GM21360 (cell line): ENCODE measurements around the gene POLE.
"Not testable (repeated sequence)": the region's sequence is repeated elsewhere in the genome, so short reads cannot be mapped to it uniquely, and the experiment has no call there.

Source experiments
- ATAC-seq: cut with Tn5 transposase; IDR thresholded peaks from one replicate; pipeline ENCODE4 v1.9.1; 2021; ENCODE audit warnings: mild to moderate bottlenecking, moderate library complexity; ENCODE audit not compliant: unreplicated experiment

The POLE gene

DNA sequence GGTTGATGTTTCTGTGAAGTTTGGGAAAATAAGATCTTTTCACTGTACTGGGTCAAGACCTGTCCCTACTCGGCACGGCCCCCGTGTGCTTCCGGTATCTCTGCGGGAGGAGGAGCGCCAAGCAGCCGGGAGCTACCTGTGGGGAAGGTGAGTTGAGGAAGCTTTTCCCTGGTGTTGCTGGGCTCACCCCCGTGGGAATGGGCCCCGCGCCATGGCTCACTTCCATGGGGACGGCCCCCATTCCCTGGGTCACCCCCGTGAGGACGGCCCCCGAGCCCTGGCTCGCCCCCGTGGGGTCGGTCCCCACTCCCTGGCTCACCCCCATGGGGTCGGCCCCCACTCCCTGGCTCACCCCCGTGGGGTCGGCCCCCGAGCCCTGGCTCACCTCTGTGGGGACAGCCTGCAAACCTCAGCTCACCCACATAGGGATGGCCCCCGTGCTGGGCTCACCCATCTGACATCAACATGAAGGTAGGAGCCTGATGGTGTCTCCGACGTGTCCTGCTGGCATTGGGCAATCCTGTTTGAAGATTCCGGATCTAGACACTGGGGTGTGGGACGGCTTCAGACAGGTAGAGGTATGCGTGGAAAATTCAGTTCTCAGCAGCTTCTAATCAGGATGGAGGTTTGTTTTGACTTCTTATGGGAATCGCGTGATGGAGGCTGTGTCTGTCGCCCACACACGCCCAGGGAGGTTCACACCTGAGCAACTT is 85.8 kb downstream of the POLE start:
- no peak for ATAC-seq

DNA sequence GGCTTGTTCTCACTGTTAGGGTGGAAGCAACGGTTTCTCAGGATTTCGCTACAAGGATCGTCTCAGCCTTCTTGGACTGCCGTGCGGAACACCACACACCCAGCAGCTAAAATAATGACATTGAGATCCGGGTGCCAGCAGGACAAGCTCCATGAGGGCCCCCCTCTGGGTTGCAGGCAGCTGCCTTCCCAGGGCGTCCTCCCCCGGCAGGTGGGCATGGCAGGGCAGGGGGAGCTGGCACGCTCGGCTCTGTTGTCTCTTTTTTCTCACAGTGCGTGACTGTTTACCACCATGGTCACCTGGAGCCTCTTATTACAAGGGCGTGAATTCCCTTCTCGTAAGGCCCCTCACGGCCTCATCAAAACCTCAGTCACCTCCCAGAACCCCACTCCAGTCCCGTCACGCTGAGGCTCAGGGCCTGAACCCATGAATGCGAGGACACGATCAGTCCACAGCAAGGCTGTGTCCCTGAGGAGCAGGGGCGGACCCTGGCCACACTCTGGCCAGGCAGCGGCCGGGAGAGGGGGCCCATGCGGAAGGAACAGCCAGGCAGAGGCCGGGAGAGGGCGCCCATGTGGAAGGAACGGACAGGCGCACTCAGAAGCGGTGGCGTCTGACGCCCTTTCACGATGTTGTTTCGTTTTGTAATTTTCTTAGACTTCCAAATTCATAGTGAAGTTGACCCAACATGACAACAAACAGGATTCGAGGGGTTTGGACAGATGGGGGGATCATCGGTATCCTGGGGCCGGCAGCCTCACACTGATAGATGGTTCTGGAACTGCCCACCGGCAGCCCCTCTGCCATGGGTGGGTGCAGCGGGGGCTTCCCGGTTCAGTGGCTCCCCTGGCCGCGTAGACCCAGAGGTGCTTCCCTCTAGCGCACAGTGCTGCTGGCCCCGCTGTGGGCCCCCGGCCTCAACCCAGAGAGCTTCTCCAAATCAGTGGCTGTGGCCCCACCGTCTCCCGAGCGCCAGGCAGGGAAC is 86.8 kb downstream of the POLE start:
- ATAC-seq, result no peak

DNA sequence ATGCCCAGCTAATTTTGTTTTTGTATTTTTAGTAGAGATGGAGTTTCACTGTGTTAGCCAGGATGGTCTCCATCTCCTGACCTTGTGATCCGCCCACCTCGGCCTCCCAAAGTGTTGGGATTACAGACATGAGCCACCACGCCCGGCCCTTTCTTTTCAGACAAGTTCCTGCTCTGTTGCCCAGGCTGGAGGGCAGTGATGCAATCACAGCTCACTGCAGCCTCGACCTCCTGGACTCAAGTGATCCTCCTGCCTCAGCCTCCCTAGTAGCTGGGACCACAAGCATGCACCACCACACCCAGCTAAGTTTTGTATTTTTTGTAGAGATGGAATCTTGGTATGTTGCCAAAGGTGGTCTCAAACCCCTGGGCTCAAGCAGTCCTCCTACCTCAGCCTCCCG is 87.6 kb downstream of the POLE start:
- ATAC-seq, result not testable (repeated sequence)

DNA sequence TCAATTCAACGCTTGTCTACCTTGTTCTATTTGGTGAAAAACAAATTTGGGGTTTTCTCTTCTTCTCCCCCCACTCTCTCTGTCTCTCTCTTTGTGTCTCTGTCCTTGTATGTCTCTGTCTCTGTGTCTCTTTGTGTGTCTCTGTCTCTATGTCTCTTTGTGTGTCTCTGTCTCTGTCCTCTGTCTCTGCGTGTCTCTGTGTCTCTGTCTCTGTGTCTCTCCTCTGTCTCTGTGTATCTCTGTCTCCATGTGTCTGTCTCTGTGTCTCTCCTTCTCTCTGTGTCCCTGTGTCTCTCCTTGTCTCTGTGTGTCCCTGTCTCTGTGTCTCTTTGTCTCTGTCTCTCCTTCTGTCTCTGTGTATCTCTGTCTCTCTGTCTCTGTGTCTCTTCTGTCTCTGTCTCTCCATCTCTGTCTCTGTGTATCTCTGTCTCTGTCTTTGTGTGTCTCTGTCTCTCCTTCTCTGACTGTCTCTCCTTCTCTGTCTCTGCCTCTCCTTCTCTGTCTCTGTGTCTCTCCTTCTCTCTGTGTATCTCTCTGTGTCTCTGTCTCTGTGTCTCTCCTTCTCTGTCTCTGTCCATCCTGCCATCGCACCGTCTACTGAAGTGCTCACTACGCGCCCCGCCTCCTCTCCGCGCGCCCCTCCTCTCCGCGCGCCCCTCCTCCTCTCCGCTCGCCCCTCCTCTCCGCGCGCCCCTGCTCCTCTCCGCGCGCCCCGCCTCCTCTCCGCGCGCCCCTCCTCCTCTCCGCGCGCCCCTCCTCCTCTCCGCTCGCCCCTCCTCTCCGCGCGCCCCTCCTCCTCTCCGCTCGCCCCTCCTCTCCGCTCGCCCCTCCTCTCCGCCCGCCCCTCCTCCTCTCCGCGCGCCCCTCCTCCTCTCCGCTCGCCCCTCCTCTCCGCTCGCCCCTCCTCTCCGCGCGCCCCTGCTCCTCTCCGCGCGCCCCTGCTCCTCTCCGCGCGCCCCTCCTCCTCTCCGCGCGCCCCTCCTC is 89.5 kb downstream of the POLE start:
- ATAC-seq, result no peak

DNA sequence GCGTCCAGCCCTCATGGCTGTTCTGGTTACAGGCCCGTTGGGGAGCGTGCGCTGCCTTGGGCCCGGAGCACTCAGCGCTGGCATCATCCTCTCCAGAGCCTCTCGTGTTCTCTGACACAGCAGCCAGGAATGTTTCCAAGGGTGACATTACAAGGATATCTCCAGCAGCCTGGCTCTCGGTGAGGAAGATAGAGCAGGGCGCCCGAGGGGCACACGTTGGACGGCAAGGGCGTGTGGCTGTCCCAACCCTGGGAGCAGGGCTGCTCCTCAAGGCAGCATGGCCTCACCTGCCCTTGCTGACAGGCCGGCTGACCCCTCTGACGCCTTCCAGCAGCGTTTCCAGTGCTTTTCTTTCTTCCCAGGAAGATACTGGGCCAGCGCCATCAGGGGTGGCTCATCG is 91.1 kb downstream of the POLE start:
- no peak for ATAC-seq

DNA sequence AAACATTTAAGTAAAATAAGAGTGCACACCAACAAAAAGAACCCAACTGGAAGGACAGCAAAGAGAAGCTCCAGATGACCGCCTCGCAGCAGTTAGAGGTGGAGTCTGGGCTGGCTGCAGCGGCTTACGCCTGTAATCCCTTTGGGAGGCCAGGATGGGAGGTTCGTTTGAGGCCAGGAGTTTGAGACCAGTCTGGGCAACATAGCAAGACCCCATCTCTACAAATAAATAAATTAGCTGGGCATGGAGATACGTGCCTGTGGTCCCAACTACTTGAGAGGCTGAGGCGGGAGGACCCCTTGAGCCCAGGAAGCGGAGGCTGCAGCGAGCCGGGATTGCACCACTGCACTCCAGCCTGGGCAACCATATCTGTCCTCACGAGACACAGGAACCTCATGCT is 92.0 kb downstream of the POLE start:
- no peak for ATAC-seq

DNA sequence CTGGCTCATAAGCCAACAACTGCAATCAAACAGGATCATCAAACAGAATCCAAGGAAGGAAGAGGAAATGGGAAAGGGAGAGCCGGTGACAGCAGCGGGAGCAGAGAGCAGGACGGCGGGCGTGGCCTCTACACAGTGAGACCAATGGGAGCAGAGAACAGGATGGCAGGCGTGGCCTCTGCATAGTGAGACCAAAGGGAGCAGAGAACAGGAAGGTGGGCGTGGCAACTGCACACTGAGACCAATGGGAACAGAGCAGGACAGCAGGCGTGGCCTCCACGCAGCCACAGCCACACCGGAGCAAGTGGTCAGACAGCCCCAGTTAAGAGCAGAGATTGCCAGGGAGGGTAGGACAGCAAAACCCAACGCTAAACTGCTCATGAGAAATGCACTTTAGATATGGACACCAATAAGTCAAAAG is 93.2 kb downstream of the POLE start:
- no peak for ATAC-seq

DNA sequence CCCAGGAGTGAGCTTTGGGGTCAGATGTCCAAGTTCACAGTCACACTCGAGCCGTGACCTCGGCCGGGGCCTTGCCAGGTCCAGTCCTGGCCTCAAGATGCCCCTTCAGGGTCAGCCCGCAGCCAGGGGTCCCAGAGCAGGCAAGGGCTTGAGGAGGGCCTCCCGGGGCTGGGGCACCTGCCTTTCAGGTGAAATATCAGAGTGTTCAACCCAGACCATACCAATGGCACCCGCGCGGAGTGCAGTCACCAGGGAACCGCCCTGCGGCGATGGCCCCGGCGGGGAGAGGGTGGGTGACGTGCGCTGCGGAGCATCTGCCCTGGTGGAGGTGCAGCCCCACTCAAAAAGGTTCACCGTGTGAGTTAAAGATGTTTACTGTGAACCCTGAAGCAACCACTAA is 93.6 kb downstream of the POLE start:
- no peak for ATAC-seq

DNA sequence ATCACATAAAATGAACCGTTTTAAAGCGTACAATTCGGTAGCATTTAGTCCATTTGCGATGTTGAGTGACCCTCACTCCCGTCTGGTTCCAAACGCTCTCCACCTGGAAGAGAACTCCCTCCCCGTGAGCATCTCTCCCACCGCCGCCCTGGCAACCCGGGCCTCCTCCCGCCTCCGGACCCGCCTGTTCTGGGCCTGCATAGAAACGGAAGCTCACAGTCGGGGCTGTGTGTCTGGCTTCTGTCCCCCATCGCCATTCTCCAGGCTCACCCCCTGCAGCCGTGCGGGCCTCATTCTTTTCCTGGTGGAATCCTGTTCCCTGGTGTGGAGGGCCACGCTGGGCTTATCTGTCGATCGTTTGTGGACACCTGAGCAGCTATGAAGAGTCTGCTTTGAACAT is 94.1 kb downstream of the POLE start:
- no peak for ATAC-seq

DNA sequence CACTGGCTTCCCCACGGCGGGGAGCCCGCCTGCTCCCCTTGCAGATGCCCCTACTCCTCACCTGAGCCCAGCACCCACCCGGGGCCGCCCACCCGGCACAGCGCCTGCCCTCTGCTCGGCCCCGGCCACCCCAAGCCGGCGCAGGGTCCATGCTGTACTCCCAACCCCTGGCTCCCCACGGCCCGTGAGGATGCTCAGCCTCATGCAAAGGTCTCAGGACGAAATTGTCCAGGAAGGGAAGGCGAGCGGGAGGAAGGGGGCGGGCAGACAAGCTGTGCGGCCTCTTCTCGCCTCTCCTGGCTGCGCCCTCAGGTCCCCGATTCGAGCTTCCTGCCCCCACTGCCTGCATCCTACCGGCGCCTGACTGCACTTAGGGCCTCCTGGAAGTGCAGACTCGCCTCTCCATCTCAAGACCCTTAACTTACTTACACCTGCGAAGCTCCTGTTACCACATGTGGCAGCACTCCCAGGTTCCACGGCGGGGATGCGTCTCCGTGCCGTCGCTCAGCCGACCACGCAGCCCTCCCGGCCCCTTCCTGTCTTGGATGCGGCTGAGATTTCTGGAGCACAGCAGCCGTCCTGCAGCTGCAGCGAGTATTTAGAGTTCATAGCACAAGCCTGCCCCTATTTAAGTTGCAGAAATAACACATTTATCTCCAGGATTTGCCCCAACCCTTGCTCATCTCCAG is 94.7 kb downstream of the POLE start:
- no peak for ATAC-seq

DNA sequence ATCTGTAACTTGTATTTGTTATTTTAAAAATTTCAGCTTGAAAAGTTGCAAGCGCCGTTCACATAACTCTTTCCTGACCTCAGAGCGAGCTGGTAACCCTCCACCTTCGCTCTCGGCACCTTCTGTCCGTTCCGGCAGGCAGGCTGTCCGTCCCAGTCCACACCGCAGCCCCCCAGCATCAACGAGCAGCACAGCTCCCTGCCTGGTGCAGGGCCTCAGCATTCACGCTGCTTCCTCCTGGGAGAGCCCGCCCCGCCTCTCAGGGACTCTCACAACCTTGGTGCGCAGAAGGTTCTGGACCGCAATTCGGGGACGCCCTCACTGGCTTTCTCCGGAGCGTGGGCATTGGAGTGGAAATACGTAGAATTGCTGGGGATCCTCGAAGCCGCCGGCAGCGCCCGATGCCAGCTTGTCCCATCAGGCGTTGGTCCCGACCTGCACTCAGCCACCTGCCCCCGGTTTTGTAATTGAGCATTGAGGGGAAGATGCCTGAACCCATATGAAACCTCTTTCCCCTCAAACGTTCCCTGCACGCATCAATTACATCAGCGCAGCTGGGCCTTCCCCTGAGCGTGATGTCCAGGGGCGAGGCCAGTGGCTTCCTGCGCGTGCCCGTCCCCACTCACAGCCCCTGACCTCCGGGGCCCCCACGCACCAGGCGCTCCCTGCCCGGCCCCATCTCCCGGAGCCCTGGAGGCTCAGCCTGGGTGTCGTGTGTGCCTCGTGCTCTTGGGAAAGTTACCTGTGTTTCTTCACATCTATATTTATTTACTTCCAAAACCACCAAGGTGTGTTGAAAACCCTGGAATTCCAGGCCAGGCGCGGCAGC is 95.8 kb downstream of the POLE start:
- no peak for ATAC-seq

DNA sequence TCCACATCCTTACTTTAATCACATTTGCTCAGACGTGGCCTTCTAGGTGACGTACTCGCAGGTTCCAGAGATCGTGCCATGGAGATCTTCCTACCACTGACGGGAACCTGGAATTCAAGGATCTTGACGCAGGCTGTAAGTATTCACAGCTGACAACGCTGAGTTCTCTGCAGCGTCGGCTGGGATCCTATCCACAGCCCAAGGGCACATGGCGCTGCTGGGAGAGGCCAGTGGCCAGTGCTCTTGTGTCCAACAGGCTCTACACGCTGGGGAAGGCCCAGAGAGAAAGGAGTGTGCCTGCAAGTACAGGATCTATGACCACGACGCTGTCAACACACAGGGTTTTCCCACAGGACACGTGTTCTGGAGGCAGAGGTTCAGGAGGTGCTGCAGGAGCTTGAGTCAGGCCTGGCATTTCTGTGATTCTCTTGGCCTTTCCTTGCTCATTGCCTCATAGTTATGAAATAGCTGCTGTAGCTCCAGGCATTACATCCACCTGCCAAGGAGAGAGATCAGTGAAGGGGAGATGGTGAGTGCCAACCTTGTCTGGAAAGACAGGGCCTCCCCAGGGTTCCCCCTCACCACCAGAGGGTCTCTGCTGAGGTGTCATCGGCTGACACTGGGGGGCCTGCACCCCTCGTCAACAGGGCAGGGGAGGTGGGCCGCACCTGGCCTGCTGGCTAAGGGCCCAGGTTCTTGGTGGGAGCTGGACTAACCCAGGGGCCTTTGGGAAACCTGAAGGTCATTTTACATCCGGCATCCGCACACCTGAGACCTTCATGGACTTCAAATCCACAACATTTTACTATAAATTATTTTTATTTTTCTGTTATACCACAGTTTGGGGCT is 98.1 kb downstream of the POLE start:
- no peak for ATAC-seq

DNA sequence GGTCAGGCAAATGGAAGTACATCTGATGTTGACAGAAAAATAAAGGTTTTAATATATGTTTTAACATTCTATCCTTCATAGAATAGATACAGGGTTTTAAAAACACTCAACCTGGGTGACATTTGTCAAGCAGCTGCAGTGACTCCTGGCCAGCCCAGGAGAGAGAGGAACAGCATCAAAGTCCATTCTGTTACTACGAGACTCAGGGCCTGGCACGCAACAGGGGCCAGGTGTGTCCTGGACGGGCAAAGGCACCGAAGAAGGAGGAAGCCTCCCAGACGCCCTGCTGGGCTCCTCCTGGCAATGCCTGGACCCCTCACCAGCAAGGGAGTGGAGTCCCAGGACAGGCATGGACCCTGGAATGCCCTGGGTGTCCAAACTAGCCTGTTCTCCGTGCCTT is 98.8 kb downstream of the POLE start:
- no peak for ATAC-seq

DNA sequence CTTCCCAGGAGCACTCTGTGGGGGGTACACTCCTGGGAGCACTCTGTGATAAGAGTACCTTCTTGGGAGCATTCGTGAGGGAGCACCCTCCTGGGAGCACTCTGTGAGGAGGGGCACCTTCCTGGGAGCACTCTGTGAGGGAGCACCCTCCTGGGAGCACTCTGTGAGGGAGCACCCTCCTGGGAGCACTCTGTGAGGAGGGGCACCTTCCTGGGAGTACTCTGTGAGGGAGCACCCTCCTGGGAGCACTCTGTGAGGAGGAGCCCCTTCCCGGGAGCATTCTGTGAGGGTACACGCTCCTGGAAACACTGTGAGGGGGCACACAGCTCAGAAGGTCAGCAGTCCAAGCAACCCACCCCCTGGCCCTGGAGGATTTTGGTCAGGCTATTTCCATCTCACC is 99.4 kb downstream of the POLE start:
- no peak for ATAC-seq

DNA sequence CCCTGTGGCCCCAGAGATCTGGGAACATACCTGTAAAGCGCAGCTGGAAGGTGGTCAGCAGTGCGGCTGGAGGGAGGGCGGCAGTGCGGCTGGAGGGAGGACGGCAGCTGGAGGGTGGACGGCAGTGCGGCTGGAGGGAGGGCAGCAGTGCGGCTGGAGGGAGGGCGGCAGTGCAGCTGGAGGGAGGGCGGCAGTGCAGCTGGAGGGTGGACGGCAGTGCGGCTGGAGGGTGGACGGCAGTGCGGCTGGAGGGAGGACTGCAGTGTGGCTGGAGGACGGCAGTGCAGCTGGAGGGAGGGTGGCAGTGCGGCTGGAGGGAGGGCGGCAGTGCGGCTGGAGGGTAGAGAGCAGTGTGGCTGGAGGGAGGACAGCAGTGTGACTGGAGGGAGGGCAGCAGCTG is 100.2 kb downstream of the POLE start:
- no peak for ATAC-seq

DNA sequence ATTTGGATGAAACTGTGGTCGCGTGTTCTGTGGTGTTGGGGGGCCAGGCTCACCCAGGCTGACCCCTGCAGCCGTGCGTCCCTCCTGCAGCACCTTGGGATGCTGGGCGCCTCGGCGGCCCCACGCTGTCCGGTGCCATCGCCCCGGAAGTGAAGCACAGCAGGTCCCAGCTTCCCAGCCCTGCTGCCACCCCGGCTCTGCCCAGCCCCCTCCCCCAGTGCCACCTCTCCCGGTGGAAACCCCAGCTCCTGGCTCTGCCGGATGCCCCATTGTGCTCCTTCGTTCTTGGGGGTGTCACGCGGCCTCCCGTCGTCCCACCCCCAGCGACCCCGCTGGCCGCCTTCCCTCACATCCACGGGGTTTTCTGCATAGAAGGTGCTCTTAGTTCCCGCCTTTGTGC is 102.0 kb downstream of the POLE start:
- no peak for ATAC-seq

DNA sequence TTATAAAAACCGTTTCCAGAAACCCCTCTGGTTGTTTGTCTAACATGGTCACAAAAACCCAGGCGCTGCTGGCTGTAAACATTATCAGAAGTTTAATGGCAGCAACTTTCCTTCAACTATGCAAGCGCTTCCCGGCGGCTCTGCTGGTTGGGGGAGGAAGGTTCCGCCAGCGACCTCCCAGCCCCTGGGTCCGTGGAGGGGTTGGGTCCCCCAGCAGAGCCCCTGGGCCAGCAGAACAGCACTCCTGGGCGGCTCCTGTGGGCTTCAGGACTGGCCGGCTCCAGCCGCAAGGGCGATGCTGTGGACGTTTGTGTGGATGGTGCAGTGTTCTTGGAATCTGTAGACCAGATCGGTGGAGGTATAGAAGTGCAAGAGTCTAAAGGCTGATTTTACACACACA is 102.7 kb downstream of the POLE start:
- no peak for ATAC-seq

DNA sequence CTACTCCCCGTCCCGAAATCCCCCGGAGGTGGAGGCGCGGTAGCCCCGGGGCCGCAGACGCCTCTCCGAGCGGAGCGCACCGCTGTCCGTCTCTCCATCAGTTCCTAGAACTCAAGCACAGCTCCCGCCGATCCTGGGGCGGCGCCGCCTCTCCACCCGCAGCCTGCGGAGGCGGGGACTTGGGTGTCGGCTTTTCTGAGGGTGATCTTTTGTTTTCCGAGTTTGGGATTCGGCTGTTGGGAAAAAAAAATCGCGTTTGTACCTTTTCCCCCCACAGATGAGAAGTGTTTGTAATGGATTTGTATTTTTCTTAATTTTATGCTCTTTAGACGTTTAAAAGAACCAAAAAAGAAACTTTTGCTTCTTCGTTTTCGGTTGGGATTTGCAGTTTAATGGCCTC is 103.4 kb downstream of the POLE start:
- no peak for ATAC-seq

DNA sequence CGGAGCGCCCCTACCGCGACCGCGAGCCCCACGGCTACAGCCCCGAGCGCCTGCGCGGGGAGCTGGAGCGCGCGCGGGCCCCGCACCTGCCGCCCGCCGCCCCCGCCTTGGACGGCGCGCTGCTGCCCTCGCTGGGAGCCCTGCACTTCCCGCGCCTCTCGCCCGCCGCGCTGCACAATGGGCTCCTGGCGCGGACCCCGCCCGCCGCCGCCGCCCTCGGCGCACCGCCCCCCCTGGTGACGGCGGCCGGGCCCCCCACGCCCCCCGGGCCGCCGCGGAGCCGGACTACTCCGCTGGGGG is 103.8 kb downstream of the POLE start:
- ATAC-seq, result no peak
